Body of pancreas (tissue), 4 donors: Measurements from ENCODE around the gene JPH2.

Experiments
- POLR2A ChIP-seq, 3 donors: fragments of 450-650 bp; IDR thresholded peaks; one replicate each; pipeline ENCODE4 v1.6.1; 2016; ENCODE audit warnings: antibody characterized with exemption in 3 of 3, mild to moderate bottlenecking in 2 of 3
- TF ChIP-seq, protein P1 (sequence below), 7 experiments: fragments of 450-650 bp in 4 of 7; fragments of 200-600 bp in 3 of 7; sonication (generic) in 3 of 7; IDR thresholded peaks; one replicate each; pipeline ENCODE4 v1.5.1; 2016 to 2019; ENCODE audit warnings: antibody characterized with exemption in 7 of 7

DNA sequence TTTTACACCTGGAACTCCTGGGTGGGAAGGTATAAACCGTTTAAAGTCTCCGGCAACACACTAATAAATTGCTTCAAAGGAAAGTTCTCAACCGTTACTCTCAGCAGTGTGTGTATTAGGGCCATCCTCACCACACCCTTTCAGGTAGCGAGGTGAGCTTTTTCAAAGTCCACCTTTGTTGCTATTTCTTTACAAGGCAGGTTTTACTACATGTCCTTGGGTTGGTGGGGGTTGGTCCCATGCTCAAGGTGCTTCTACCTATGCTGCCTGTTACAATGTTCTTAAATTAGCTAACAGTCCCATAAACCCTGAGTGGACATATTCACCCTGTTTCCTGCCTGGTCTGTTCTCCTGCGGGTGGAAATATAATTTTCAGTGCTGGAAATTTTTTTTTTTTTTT lies 36.7 kb upstream of the JPH2 start:
- TF ChIP-seq, protein P1, sequence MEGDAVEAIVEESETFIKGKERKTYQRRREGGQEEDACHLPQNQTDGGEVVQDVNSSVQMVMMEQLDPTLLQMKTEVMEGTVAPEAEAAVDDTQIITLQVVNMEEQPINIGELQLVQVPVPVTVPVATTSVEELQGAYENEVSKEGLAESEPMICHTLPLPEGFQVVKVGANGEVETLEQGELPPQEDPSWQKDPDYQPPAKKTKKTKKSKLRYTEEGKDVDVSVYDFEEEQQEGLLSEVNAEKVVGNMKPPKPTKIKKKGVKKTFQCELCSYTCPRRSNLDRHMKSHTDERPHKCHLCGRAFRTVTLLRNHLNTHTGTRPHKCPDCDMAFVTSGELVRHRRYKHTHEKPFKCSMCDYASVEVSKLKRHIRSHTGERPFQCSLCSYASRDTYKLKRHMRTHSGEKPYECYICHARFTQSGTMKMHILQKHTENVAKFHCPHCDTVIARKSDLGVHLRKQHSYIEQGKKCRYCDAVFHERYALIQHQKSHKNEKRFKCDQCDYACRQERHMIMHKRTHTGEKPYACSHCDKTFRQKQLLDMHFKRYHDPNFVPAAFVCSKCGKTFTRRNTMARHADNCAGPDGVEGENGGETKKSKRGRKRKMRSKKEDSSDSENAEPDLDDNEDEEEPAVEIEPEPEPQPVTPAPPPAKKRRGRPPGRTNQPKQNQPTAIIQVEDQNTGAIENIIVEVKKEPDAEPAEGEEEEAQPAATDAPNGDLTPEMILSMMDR (IDR thresholded peaks at IDR 0.05): no peak
- TF ChIP-seq POLR2A (IDR thresholded peaks at IDR 0.05): no peak
